ENCODE results near the gene TMEM31. TPM values are rescaled to one million over a fixed set of nuclear protein-coding genes. Genes with fewer than 3 reads are reported as not detected.
"Not testable (repeated sequence)": the region's sequence is repeated elsewhere in the genome, so short reads cannot be mapped to it uniquely, and the experiment has no call there.

The TMEM31 gene
- total RNA-seq, 2 experiments from 2014 or later = not detected

GRCh38 chrX:103730796-103731493 lies 20.2 kb downstream of the TMEM31 start:
- Mint-ChIP-seq H3K27me3 (peaks cover 9% of the 10 kb centered on the region), H3K4me3 (no peak overlapping the region), H3K4me1 (peaks cover 4% of the 10 kb centered on the region), H3K27ac (no peak overlapping the region), H3K36me3 (ENCODE audit: low read depth) (no peaks in the 10 kb centered on the region), H3K9me3 (no peaks in the 10 kb centered on the region)
- DNase-seq = no peak
- ChIA-PET POLR2A (no interaction called here), CTCF (interaction anchor here (0.8 to 0.9 kb wide), 2 partner anchors 11 to 28 kb away, joined by 3 read pairs; no protein-coding TSS in a partner anchor)

- peaks cover 9% of the 10 kb centered on the region for H3K27me3 Mint-ChIP-seq
- H3K36me3 Mint-ChIP-seq (ENCODE audit: low read depth) = no peaks in the 10 kb centered on the region
- CTCF ChIA-PET = no interaction called here
- H3K9me3 Mint-ChIP-seq = no peaks in the 10 kb centered on the region
- DNase-seq = no peak
- no peak overlapping the region for H3K4me3 Mint-ChIP-seq
- H3K4me1 Mint-ChIP-seq = peaks cover 4% of the 10 kb centered on the region
- no peak overlapping the region for H3K27ac Mint-ChIP-seq
- POLR2A ChIA-PET = no interaction called here
Observed at GRCh38 chrX:103733017-103733416, 22.3 kb downstream of the TMEM31 start.

- H3K9me3 Mint-ChIP-seq = no peaks in the 10 kb centered on the region
- peaks cover 9% of the 10 kb centered on the region for H3K27me3 Mint-ChIP-seq
- H3K4me1 Mint-ChIP-seq = peaks cover 4% of the 10 kb centered on the region
- no peak for DNase-seq
- H3K36me3 Mint-ChIP-seq (ENCODE audit: low read depth) = no peaks in the 10 kb centered on the region
- CTCF ChIA-PET = no interaction called here
- no peak overlapping the region for H3K27ac Mint-ChIP-seq
- POLR2A ChIA-PET = no interaction called here
- no peak overlapping the region for H3K4me3 Mint-ChIP-seq
Observed at GRCh38 chrX:103734125-103734760, 23.5 kb downstream of the TMEM31 start.

GRCh38 chrX:103737696-103738095 lies 27.0 kb downstream of the TMEM31 start:
- no peak overlapping the region for H3K27ac Mint-ChIP-seq
- peaks cover 7% of the 10 kb centered on the region for H3K27me3 Mint-ChIP-seq
- H3K36me3 Mint-ChIP-seq (ENCODE audit: low read depth) = no peaks in the 10 kb centered on the region
- DNase-seq = no peak
- H3K9me3 Mint-ChIP-seq = no peaks in the 10 kb centered on the region
- ChIA-PET POLR2A (no interaction called here), CTCF (no interaction called here)
- no peak overlapping the region for H3K4me3 Mint-ChIP-seq
- H3K4me1 Mint-ChIP-seq = no peaks in the 10 kb centered on the region

- H3K36me3 Mint-ChIP-seq (ENCODE audit: low read depth) = no peaks in the 10 kb centered on the region
- no peak overlapping the region for H3K27ac Mint-ChIP-seq
- no peaks in the 10 kb centered on the region for H3K4me1 Mint-ChIP-seq
- POLR2A ChIA-PET = no interaction called here
- no peaks in the 10 kb centered on the region for H3K9me3 Mint-ChIP-seq
- H3K27me3 Mint-ChIP-seq = no peaks in the 10 kb centered on the region
- no peak overlapping the region for H3K4me3 Mint-ChIP-seq
- CTCF ChIA-PET = no interaction called here
- no peak for DNase-seq
Observed at GRCh38 chrX:103739421-103739820, 28.7 kb downstream of the TMEM31 start.

GRCh38 chrX:103741879-103742278 lies 31.2 kb downstream of the TMEM31 start:
- ChIA-PET CTCF (interaction anchor here (0.7 kb wide), 1 partner anchor 433 kb away, joined by 3 read pairs; no protein-coding TSS in a partner anchor), POLR2A (no interaction called here)
- Mint-ChIP-seq H3K9me3 (no peaks in the 10 kb centered on the region), H3K36me3 (ENCODE audit: low read depth) (no peaks in the 10 kb centered on the region), H3K27me3 (no peaks in the 10 kb centered on the region), H3K4me1 (no peaks in the 10 kb centered on the region), H3K27ac (no peak overlapping the region), H3K4me3 (no peak overlapping the region)
- DNase-seq = no peak

GRCh38 chrX:103742339-103742738 lies 31.6 kb downstream of the TMEM31 start:
- Mint-ChIP-seq H3K4me1 (no peaks in the 10 kb centered on the region), H3K9me3 (no peaks in the 10 kb centered on the region), H3K27ac (no peak overlapping the region), H3K27me3 (no peaks in the 10 kb centered on the region), H3K36me3 (ENCODE audit: low read depth) (no peaks in the 10 kb centered on the region), H3K4me3 (no peak overlapping the region)
- POLR2A ChIA-PET = no interaction called here
- DNase-seq = no peak
- CTCF ChIA-PET = no interaction called here

- H3K36me3 Mint-ChIP-seq (ENCODE audit: low read depth) = no peaks in the 10 kb centered on the region
- H3K4me3 Mint-ChIP-seq = no peak overlapping the region
- H3K27ac Mint-ChIP-seq = no peak overlapping the region
Observed at GRCh38 chrX:103747163-103747562, 36.5 kb downstream of the TMEM31 start.

GRCh38 chrX:103754401-103754800 lies 43.7 kb downstream of the TMEM31 start:
- CTCF ChIA-PET = no interaction called here
- POLR2A ChIA-PET = no interaction called here
- Mint-ChIP-seq H3K9me3 (peaks cover 5% of the 10 kb centered on the region), H3K36me3 (ENCODE audit: low read depth) (no peaks in the 10 kb centered on the region), H3K4me1 (no peaks in the 10 kb centered on the region), H3K27ac (no peak overlapping the region), H3K4me3 (no peak overlapping the region), H3K27me3 (no peaks in the 10 kb centered on the region)
- DNase-seq = no peak

More at GRCh38 chrX:103747163-103747562, 36.5 kb downstream of the TMEM31 start:
- ChIA-PET POLR2A (no interaction called here), CTCF (no interaction called here)
- no peaks in the 10 kb centered on the region for H3K27me3 Mint-ChIP-seq
- DNase-seq = no peak
- no peaks in the 10 kb centered on the region for H3K9me3 Mint-ChIP-seq
- H3K4me1 Mint-ChIP-seq = no peaks in the 10 kb centered on the region

- peaks cover 5% of the 10 kb centered on the region for H3K9me3 Mint-ChIP-seq
- ChIA-PET POLR2A (no interaction called here), CTCF (no interaction called here)
- no peaks in the 10 kb centered on the region for H3K4me1 Mint-ChIP-seq
- no peak overlapping the region for H3K27ac Mint-ChIP-seq
- H3K36me3 Mint-ChIP-seq (ENCODE audit: low read depth) = no peaks in the 10 kb centered on the region
- H3K27me3 Mint-ChIP-seq = no peaks in the 10 kb centered on the region
- DNase-seq = no peak
- H3K4me3 Mint-ChIP-seq = no peak overlapping the region
Observed at GRCh38 chrX:103756736-103757135, 46.0 kb downstream of the TMEM31 start.

GRCh38 chrX:103758555-103758954 lies 47.8 kb downstream of the TMEM31 start:
- Mint-ChIP-seq H3K4me3 (no peak overlapping the region), H3K36me3 (ENCODE audit: low read depth) (no peaks in the 10 kb centered on the region), H3K27ac (no peak overlapping the region), H3K9me3 (peaks cover 5% of the 10 kb centered on the region), H3K27me3 (no peaks in the 10 kb centered on the region), H3K4me1 (no peaks in the 10 kb centered on the region)
- CTCF ChIA-PET = no interaction called here
- POLR2A ChIA-PET = no interaction called here
- no peak for DNase-seq

GRCh38 chrX:103763541-103763940 lies 52.8 kb downstream of the TMEM31 start:
- DNase-seq; H3K4me3 Mint-ChIP-seq; CTCF ChIA-PET; H3K27me3 Mint-ChIP-seq; H3K9me3 Mint-ChIP-seq; H3K36me3 Mint-ChIP-seq (ENCODE audit: low read depth); H3K27ac Mint-ChIP-seq; POLR2A ChIA-PET; H3K4me1 Mint-ChIP-seq: not testable (repeated sequence)
